ENCODE data around the gene EIF3B.
"Not testable (repeated sequence)": the region's sequence is repeated elsewhere in the genome, so short reads cannot be mapped to it uniquely, and the experiment has no call there.

The EIF3B gene

GRCh38 chr7:2379161-2379560 is 24.5 kb downstream of the EIF3B start:
- DNase-seq: no peak

- no peak for DNase-seq
Measured at GRCh38 chr7:2379821-2380450, 25.3 kb downstream of the EIF3B start.

- no peak for DNase-seq
Measured at GRCh38 chr7:2380461-2380860, 25.8 kb downstream of the EIF3B start.

- no peak for DNase-seq
Measured at GRCh38 chr7:2381227-2381626, 26.6 kb downstream of the EIF3B start.

GRCh38 chr7:2381881-2382509 is 27.4 kb downstream of the EIF3B start:
- DNase-seq: no peak

GRCh38 chr7:2383543-2384274 is 29.1 kb downstream of the EIF3B start:
- DNase-seq: no peak

GRCh38 chr7:2384354-2385243 is 30.0 kb downstream of the EIF3B start:
- DNase-seq: no peak

- DNase-seq: not testable (repeated sequence)
Measured at GRCh38 chr7:2386122-2386521, 31.5 kb downstream of the EIF3B start.

GRCh38 chr7:2386964-2387669 is 32.5 kb downstream of the EIF3B start:
- DNase-seq: no peak

- no peak for DNase-seq
Measured at GRCh38 chr7:2387897-2388636, 33.4 kb downstream of the EIF3B start.

- DNase-seq: no peak
Measured at GRCh38 chr7:2388637-2388954, 34.0 kb downstream of the EIF3B start.

- DNase-seq: not testable (repeated sequence)
Measured at GRCh38 chr7:2390020-2390816, 35.6 kb downstream of the EIF3B start.

- DNase-seq: no peak
Measured at GRCh38 chr7:2393706-2394105, 39.1 kb downstream of the EIF3B start.

GRCh38 chr7:2394566-2395082 is 40.0 kb downstream of the EIF3B start:
- DNase-seq: no peak

- no peak for DNase-seq
Measured at GRCh38 chr7:2398506-2398905, 43.9 kb downstream of the EIF3B start.

GRCh38 chr7:2399848-2400587 is 45.4 kb downstream of the EIF3B start:
- DNase-seq: no peak

GRCh38 chr7:2402687-2403013 is 48.0 kb downstream of the EIF3B start:
- no peak for DNase-seq

GRCh38 chr7:2403014-2403717 is 48.5 kb downstream of the EIF3B start, which contains the start of gene CHST12:
CHST12 (plus strand) TSS chr7:2403611; CDS start chr7:2432640, 29,029 bp downstream.
- DNase-seq: peak; percentile 87
